Stimulated activated naive CD4-positive, alpha-beta T cell treated with Interleukin-2 at 50 U/mL for 16 hours (primary cell): ENCODE results near the gene DNAAF5.
A peak's percentile ranks its signal among the peaks of the same experiment; 100 is the strongest.

ENCODE experiments used
- DNase-seq: peaks from one replicate; lab custom pipeline; 2025; lab: John Stamatoyannopoulos, UW

The DNAAF5 gene

DNA sequence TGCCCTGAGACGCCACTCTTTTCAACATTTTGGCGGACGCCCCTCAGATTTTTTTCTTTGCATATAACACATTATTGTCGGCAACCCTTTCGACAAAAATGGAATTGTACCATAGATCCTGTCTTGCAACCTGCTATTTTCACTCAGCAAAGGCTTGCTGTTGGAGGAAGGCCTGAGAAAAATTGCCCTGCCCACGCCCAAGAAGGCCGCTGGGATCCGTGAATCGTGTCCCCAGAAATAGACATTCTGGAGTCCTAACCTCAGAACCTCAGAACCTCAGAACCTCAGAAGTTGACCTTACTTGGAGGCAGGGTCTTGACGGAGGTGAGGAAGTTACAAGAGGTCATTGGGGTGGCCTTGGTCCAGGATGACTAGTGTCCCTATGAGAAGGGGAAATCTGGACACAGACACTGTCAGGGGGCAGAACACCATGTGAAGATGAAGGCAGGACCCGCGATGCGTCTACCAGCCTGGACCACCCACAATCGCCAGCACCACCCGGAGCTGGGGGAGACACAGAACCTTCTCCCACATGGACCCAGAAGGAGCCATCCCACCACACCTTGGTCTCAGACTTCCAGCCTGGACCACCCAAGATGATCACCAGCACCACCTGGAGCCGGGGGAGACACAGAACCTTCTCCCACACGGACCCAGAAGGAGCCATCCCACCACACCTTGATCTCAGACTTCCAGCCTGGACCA, 19.1 kb upstream of the DNAAF5 start:
- DNase-seq = no peak

DNA sequence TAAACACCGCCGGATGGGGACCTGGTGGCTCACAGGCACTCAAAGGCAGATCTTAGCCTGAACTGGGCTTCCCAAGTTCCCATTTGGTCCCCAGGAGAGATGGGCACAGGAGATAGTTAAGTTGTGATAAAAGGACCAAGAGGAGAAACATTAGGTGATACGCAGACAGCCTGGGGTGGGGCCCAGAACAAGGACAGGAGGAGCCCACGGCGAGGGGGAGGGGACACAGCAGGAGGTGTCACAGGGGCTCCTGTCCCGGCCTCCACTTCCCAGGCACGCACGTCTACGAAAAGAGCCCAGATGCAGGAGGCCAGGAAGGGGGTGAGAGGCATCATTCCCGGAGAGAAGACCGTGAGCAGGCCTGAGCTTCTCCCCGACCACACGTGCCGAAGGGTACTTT, 16.3 kb upstream of the DNAAF5 start:
- no peak for DNase-seq

DNA sequence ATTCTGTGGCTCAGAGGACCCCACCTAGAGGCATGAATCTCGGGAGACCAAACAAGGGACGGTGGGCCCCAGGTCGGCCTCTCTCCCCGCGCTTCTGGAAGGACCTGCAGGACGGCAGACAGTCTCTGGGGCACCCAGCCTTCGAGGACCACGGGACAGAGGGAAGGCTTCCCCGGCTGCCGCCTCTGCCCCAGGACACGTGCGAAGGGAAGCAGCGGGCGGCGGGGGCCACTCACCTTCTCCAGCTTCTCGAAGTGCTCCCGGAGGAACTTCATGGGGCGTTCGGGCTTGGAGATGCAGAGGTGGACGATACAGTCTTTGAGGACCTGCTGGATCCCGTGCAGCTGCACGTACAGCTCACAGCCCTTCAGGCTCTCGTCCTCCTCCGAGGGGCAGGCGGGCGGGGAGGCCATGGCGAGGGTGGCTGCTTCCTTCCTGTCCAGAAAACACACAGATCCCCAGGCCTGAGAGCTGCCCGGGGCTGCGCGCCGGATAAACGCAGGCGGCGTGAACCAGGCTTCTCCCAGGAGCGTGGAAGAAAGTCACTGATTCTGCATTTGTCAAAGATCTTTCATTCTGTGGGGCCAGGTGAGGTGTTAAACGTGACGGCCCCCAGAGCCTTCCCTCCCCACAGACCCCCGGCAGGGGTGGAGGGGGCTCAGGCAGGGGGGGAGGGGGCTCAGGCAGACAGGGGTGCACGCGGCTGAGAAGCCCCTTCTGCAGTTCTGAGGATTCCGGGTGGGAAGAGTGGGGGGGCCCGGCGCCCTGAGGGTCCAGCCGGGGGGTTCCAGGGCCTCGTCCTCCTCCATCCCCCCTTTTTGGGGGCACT, 15.2 kb upstream of the DNAAF5 start:
- DNase-seq = no peak

DNA sequence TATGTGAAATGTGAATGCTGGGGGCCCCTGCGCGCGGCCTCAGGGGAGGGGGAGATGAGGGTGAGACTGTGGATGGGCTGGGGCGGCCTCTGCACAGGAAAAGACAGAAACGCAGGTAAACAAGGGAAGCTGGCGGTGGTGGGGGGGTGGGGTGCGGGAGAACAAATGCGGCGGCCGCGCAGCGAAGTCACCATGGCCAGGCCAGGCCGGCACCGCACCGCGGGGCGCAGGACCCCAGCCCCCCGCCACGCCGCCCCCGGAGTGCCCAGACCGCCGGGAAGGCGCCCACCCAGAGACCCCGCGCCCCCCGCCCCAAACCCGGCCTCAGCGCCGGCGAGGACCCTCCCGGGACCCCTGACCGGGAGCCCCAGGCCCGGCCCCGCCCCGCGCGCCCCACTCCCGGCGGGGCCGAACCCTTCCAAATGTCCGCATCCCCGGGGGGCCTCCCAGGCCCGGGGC, 14.5 kb upstream of the DNAAF5 start:
- no peak for DNase-seq

DNA sequence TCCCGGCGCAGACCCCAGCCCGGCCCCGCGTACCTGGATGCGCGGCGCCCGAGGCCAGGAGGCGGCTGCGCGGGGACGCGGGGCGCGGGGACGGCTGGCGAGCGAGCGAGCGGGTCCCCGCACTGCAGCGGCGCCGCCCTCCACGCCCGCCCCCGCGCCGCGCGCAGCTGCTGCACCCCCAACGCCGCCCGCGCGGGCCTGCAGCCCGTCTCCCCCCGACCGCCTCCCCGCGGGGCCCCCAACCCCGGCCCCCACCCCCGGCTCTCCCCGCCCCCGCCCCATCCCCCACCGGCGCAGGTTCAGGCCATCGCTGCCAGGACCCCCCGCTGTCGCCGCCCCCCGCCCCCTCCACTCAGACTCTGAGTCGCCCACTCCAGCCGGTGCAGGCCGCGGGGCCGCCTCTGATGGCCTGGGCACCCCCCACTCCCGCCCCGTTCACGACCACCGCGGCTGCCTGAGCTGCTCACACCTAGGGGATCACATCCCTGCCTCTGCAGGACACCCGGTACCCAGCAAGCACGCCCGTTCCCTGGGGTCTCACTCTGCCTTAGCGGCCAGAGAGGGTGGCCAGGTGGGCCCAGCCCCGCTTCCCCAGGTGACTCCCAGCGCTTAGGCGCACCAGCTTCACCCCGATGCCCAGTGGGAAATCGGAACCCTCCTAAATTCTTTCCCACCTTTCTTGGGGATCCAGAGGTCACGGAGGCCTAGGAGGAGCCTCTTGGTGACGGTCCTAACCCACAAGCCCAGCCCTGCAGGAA, 13.9 kb upstream of the DNAAF5 start:
- no peak for DNase-seq

DNA sequence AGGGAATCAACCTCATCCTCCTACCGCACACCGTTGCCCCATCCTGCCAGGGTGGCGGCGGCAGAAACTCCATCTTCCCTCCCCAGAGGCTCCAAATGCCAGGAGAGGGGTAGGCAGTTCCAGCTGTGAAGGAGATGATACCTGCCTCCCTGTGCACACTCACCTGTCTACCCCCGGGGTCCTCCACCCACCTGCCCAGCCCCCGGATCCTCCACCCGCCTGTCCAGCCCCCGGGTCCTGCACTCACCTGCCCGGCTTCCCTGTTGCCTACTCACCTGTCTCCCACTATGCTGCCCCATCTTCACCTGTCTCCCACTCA, 13.4 kb upstream of the DNAAF5 start:
- DNase-seq = no peak

DNA sequence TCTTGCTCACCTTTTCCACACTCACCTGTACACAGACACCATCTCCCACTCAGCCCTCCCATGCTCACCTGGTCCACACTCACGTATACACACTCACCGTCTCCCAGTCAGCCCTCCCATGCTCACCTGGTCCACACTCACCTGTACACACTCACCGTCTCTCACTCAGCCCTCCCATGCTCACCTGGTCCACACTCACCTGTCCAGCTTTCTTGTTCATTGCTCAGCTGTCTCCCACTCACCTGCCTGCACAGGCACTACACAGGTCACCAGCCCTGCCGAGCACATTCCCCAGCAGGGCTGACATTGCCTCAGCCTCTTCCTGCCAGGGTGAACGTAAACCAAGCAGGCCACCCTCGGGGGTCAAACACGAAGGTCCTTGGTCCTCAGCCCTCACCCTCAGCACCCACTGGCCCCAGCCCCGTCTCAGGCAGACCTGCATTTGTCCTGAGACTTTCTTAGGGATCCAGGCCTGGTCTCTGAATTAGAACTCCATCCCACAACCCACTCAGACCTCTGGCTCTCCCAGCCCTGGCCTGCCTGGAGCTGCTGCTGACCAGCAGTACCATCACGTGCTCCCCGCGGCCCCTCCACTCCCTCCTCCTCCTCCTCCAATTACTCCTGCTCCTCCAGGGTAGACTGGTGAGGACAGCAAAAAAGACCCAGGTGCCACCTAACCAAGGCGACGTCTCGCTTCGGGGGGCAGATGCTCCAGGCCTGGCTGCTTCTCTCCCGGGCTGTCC, 12.8 kb upstream of the DNAAF5 start:
- no peak for DNase-seq

DNA sequence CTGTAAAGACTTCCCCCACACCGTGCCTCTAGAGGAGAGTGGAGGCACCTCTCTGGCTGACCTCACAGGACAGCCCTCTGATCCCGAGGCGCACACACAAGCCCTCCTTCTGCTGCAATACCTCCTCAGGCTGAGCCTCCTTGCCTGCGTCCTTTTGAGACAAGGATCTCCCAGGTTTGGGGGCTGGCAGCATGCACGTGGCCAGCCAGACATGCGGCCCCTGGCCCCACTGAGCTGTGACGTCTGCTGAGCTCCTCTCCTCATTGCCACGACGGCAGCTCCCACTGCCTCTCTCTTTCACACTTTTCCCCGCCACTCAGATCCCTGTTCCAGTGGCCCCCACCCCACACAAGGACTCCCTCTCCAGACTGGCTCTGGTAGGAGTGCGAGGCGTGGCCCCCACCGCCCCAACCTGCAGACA, 12.2 kb upstream of the DNAAF5 start:
- no peak for DNase-seq

DNA sequence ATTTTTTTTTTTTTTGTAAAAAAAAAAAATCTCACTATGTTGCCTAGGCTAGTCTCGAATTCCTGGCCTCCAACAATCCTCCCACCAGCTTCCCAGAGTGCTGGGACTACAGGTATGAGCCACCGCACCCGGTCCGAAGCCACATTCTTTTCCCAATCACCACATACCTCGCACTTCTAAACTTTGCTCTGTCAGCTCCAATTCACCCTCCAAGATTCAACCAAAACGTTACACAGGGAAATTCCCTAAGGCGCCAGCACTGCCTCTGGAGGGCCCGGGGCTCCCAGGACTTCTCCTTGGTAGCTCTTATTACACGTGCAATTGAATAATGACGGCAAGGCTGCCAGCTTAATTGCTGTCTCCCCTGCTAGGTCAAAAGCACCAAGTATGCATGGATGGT, 10.3 kb upstream of the DNAAF5 start:
- no peak for DNase-seq

DNA sequence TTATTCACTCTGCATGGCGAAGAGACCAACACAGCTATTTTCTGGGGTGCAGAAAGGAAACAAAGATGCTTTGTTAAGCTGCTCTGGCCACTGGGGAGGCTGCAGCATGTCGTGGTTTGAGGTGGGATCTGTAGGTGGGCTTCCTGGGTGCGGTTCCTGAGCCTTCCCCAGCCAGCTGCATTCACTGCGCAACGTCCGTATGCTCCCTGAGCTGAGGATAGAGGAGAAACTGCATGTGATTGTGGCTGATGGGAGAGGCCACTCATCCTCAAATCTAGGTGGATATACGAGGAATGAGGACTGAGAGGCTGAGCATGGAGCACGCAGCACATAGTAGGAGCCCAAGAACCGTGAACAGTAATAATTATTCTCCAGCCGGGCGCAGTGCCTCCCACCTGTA, 9.9 kb upstream of the DNAAF5 start:
- no peak for DNase-seq

DNA sequence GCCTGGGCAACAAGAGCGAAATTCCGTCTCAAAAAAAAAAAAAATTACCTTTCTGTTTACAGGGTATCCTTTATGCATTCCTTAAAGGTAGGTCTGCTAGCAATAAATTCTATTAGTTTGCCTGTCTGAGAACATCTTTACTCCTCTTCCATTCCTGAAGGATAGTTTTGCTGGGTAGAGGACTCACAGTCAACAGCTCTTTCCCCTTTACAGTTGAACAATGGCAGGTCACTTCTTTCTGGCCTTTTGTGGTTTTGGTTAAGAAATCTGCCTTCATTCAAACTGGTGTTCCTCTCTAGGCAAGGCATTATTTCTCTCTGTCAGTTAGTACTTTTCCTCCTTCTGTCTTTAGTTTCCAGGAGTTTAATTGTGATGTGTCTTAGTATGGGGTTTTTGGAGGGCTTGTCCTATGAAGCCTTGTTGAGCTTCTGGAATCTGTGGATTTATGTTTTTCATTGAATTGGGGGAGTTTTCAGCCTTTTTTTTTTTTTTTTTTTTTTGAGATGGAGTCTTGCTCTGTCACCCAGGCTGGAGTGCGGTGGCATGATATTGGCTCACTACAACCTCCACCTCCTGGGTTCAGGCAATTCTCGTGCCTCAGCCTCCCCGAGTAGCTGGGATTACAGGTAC, 4.8 kb upstream of the DNAAF5 start:
- no peak for DNase-seq

DNA sequence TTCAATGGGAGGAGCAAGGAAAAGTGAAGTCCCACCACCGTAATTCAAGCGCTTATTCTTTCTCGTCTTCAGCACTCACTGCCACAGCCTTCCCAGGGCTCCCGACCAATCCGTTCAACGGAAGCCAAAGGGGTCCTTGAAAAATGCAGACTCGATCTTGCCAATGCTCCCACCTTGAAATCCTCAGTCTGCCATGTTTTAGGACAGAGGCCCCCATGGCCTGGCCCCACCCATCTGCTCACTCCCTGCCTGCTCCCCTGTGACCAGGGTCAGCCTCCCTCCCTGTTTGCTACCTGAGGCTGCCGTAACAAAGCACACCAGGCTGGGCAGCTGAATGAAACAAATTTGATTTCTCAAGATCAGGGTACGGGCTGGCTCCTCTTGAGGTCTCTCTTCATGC, 3.0 kb upstream of the DNAAF5 start:
- DNase-seq = no peak

DNA sequence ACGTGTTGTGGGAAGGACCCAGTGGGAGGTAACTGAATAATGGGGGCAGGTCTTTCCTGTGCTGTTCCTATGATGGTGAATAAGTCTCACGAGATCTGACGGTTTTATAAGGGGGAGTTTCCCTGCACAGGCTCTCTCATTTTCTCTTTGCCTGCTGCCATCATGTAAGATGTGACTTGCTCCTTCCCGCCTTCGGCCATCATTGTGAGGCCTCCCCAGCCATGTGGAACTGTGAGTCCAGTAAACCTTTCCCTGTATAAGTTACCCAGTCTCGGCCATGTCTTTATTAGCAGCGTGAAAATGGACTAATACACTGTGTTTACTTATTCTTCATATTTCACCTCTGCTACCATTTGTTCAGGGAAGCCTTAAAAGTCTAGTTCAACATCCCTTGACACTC, 2.2 kb upstream of the DNAAF5 start:
- no peak for DNase-seq

DNA sequence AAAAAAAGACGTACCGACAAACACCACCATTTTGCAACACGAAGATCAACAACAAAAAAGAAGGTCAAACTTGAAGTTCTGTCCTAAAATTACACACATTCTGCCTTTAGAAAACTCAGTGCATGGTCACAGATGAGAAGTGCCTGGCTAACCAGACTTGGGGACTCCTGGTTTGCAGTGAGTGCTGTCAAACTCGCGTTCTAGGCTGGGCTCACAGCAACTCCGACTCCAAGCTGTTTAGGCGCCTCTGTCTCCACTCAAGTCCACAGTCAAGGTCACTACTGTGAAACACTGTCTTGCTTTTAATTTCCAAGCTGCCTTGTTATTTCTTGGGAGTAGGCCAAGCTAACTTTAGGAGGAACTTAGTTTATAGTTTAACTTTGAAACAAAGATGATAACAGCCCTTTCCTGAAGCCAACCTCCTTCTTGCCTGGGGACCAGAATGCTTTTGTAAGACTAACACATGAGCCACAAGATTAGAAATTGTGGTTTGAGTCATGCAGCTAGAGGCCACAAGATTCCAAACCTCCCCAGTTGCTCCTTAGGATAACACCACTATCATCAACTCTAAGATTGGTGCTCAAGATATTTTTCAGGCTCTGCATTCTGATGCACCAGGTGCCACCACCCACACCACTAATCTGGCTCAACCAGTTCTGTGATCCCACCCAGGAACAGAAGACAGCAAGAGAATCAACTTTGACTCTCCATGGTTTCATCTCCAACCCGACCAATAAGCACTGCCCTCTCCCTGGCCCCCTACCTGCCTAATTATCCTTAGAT, 1.1 kb upstream of the DNAAF5 start:
- DNase-seq = no peak

DNA sequence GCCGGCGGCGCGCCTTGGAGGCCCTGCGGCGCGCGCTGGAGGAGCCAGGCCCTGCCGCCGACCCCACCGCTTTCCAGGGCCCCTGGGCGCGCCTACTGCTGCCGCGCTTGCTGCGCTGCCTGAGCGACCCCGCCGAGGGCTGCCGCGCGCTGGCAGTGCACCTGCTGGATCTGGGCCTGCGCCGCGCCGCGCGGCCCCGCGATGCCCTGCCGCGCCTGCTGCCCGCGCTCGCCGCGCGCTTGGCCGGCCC, 280 bp downstream of the DNAAF5 start:
- DNase-seq = no peak

DNA sequence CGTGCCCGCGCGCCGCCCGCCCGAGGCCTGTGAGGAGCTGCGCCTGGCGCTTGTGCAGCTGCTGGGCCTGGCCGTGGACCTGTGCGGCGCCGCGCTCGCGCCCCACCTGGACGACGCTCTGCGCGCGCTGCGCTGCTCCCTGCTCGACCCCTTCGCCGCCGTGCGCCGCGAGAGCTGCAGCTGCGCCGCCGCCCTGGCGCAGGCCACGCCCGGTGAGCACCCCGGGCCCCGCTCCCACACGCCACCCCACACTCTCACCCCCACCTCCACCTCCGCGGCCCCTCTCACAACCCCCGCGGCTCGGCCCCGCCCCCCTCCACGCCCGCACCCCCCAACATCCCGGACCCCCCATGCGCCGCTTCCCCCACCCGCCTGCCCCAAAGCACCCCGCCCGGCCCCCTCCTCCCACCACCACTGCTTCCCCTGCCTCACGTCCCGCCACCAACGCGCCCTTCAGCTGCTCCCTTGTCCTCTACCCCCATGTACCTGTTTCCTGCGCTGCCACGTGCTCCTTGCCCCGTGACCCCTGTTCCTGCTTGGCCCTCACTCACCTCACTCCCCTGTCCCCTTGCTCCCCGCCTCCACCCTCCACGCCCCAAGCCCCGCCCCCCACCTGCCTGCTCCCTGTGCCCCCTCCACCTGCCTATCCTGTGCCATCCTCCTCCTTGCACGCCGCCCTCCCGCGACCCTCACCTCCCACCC, 756 bp downstream of the DNAAF5 start, which contains the start of gene PRKAR1B:
Gene PRKAR1B (minus strand): TSS at position 178 of the 702 bp plus-strand sequence. CDS start 15,776 bp downstream, outside the sequence.
- peak; percentile 59 for DNase-seq

DNA sequence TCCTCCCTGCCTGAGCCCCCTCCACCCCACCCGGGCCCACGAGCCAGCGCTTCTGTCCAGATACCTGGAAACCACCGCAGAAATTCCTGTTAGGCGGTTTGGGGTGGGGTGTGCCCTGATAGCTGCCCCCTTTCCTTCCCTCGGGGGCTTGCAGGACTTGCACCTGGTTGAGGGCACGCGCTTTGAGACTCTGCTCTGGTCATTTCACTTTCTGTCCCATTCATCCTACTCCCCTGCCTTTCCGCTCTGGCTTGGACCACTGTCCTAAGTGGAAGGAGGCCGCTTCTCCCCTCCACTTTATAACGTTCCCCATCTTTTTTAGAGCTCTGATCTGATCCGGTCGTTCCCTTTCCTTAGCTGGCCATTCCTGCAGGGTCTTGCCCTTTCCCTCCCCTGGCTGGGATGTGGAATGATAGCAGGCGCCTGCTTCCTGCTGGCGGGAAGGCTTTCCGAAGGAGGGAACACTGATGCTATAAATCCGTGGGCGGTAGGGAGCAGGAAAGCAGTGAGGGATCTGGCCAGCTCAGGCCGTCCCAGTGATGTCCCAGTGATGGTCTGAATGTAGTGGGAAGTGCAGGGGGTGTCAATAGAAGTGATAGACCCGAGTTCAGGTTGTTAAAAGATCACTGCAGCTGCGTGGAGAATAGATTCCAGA, 1.4 kb downstream of the DNAAF5 start:
- no peak for DNase-seq

DNA sequence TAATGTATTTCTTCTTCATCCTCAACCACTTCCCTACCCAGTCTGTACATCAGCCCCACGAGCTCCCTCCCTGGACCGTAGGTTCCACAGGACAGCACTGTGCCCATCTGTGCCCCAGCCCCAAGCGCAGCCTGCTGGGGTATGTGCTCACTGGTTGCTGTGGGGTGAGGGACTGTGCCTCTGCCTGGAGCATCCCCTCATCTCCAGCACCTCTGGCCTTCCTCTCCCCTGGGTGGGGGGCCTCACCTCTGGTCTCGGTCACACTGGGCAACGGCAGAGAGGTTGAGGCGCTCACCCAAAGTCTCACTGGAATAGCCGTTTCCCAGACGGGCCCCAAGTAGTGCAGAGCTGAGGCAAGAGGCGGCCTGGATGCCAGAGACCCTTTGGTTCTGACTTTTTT, 2.1 kb downstream of the DNAAF5 start:
- no peak for DNase-seq

DNA sequence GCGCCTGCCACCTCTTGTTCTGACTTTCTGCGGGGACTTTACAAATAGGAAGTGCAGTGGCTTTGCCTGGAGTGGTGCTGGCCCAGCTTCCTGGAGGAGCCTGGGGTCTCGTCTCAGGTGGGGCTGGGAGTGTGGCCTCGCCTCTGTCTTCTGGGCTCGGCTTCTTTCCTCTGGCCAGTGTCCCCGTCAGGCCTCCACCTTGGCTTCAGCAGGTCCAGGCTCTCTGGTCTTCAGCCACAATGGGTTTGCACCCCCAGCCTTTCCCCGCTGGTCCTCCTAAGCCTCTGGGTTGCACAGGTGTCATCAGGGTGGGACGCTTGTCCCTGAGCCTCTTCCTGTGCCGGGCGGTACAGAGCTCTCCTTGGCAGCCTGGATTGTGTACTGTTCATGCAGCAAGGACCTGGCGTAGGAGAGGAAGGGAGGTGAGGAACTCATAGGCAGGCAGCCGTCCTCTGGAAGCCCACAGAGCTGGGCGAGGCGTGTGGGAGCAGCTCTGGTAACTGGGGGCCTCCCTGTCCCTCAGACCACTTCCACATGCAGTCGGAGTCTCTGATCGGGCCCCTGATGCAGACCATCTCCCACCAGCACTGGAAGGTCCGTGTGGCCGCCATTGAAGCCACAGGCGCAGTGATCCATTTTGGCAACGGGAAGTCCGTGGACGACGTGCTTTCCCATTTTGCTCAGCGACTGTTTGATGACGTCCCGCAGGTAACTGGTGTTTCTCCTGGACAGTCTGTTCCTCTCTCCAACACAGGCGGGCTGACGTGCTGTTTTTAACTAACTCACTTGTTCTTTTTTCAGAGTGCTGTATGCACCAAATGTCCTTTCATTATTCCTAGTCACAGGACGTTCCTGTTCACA, 2.9 kb downstream of the DNAAF5 start:
- no peak for DNase-seq
